Epithelial cell of proximal tubule (primary cell): Measurements from ENCODE around the gene WBP1. TPM values are rescaled to one million over a fixed set of nuclear protein-coding genes. Genes with fewer than 3 reads are reported as not detected.
"Not testable (repeated sequence)": the region's sequence is repeated elsewhere in the genome, so short reads cannot be mapped to it uniquely, and the experiment has no call there.

Source experiments
- DNase-seq: peaks from one replicate; pipeline ENCODE4 v3.0.0-alpha.2; 2011; ENCODE audit warnings: low read depth
- H3K4me3 ChIP-seq: 2 replicates; pipeline ENCODE4 v1.5.1; 2011; ENCODE audit warnings: low read depth, mild to moderate bottlenecking, low read length
- CTCF ChIP-seq: conservative IDR thresholded peaks from 2 replicates; pipeline ENCODE4 v1.5.1; 2012; ENCODE audit warnings: low read depth, mild to moderate bottlenecking, low read length
- total RNA-seq: library from RNA; depleted of rRNA; stranded (reverse); fragments of >200 nt; gene quantifications from 2 replicates; pipeline ENCODE4 v1.2.3, GENCODE V29; 2015

WBP1 gene
- total RNA-seq, 1 donor from 2014 or later: 84.3 TPM

GRCh38 chr2:74464406-74464805 is 6.2 kb downstream of the WBP1 start:
- no peak for DNase-seq
- H3K4me3 ChIP-seq: peak overlapping the region; percentile 95
- no peak for TF ChIP-seq CTCF

- not testable (repeated sequence) for H3K4me3 ChIP-seq, DNase-seq
Observed at GRCh38 chr2:74470742-74471141, 12.5 kb downstream of the WBP1 start.

DNA sequence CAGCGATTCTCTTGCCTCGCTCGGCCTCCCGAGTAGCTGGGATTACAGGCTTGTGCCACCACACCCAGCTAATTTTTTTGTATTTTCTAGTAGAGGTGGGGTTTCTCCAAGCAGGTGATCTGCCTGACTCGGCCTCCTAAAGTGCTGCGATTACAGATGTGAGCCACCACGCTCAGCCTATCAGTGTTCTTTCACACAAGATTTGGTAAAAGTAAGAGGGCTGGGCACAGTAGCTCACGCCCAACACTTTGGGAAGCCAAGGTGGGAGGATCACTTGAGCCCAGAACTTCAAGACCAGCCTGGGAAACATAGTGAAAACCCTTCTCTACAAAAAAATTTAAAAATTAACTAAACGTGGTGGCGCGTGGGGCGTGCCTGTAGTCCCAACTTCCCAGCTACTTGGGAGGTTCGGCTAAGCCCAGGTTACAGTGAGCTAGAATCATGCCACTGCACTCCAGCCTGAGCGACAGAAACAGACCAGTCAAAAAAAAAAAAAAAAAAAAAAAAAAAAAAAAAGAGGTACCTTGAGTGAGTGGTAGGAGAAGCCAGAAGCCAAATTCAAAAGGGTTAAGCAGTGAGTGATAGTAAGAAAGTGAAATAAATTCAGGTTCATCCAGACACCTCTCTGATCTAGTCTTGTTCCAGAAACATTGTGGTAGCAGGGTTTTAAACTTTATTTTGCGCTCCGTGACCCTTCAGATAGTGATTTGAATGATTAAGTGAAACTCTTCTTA is 13.3 kb downstream of the WBP1 start:
- peak overlapping the region; percentile 72 for H3K4me3 ChIP-seq
- TF ChIP-seq CTCF: no peak
- DNase-seq: no peak

- TF ChIP-seq CTCF: no peak
- peak; percentile 59 for DNase-seq
- H3K4me3 ChIP-seq: peak within 1 kb of the TSS; percentile 72
Observed at GRCh38 chr2:74472086-74472944, 14.1 kb downstream of the WBP1 start, which contains the start of gene MRPL53. Gene MRPL53, minus strand, starts transcription at chr2:74472680. Its CDS starts 20 bp downstream, at chr2:74472660.

DNA sequence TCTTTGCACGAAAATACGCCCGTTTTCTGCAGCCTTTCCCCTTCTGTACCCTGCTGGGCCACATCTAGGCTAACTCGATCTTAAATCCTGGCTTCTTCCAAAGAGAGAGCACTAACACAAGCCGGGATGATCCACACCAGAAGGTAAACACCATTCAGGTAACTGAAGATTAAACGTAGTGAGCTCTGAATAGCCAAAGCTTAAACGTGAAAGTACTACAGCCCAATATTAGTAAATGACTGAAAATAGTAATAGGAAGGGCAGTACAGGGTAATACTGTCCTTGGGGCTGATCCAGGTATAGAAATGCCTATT is 14.7 kb downstream of the WBP1 start:
- TF ChIP-seq CTCF: no peak

DNA sequence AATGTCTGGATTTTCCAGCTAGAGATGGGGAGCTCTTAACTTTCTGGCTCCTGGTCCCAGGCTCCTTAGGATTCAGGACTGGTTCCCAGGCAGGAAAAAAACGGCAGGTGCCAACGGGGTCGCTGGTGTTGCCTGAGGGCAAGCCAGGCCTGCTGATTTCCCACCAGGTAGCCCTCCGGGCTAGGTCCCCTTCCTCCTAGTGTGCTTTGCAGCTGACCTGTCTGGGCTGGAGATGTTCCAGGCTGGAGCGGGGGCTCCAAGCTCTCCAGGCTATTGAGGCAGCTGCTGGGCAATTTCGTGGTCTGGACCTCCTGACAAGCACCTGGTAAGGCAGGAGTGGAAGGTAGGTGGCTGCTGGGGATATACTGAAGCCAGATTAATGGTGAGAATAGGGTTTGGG is 16.2 kb downstream of the WBP1 start:
- H3K4me3 ChIP-seq: no peak overlapping the region
- DNase-seq: no peak
- no peak for TF ChIP-seq CTCF

More for the DNA sequence above, 14.7 kb downstream of the WBP1 start:
- H3K4me3 ChIP-seq: peak overlapping the region; percentile 72
- DNase-seq: no peak

DNA sequence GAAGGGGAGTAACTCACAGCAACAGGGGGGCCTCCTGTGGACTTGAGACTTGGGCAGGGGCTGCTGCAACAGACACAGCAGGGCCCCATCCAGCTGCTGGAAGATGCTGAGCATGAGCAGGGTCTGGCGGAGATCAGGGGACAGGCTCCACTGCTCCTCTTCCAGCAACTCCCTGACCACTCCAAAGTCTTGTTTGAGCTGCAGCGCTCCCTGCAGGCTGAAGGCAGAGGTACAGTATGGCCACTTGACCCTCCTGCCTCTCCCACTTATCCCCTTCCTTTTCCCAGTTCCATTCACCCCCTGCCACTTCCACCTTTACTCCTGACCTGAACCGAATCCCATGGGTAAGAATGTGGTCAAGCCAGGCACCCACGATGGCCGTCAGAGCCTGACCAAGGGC is 16.7 kb downstream of the WBP1 start:
- DNase-seq: no peak
- H3K4me3 ChIP-seq: no peak overlapping the region

More for the DNA sequence above, 16.7 kb downstream of the WBP1 start:
- peak; percentile 41 for TF ChIP-seq CTCF
